ENCODE results near the gene SPRING1.
"Not testable (repeated sequence)": the region's sequence is repeated elsewhere in the genome, so short reads cannot be mapped to it uniquely, and the experiment has no call there.

SPRING1 gene

DNA sequence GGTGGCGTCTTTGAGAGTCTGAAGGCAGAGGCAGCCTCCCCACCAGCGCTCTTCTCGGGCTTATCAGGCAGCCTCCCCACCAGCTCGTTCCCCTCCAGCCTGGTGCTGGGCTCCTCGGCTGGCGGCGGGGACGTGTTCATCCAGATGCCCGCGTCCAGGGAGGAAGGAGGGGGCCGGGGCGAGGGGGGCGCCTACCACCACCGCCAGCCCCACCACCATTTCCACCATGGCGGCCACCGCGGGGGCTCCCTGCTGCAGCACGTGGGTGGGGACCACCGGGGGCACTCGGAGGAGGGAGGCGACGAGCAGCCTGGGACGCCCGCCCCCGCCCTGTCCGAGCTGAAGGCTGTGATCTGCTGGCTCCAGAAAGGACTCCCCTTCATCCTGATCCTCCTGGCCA lies 12.0 kb upstream of the SPRING1 start:
- no peaks in the 10 kb centered on the region for H3K4me1 Mint-ChIP-seq
- H3K27me3 Mint-ChIP-seq (ENCODE audit: low read depth), result no peaks in the 10 kb centered on the region
- H3K36me3 Mint-ChIP-seq (ENCODE audit: low read depth), result peaks cover 20% of the 10 kb centered on the region
- H3K27ac Mint-ChIP-seq, result no peak overlapping the region
- TF ChIP-seq, protein P1, sequence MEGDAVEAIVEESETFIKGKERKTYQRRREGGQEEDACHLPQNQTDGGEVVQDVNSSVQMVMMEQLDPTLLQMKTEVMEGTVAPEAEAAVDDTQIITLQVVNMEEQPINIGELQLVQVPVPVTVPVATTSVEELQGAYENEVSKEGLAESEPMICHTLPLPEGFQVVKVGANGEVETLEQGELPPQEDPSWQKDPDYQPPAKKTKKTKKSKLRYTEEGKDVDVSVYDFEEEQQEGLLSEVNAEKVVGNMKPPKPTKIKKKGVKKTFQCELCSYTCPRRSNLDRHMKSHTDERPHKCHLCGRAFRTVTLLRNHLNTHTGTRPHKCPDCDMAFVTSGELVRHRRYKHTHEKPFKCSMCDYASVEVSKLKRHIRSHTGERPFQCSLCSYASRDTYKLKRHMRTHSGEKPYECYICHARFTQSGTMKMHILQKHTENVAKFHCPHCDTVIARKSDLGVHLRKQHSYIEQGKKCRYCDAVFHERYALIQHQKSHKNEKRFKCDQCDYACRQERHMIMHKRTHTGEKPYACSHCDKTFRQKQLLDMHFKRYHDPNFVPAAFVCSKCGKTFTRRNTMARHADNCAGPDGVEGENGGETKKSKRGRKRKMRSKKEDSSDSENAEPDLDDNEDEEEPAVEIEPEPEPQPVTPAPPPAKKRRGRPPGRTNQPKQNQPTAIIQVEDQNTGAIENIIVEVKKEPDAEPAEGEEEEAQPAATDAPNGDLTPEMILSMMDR (IDR thresholded peaks at IDR 0.05; ENCODE audit: unreplicated experiment in 3 of 3), result no peak
- H3K9me3 Mint-ChIP-seq, result no peaks in the 10 kb centered on the region
- no peak overlapping the region for H3K4me3 Mint-ChIP-seq

DNA sequence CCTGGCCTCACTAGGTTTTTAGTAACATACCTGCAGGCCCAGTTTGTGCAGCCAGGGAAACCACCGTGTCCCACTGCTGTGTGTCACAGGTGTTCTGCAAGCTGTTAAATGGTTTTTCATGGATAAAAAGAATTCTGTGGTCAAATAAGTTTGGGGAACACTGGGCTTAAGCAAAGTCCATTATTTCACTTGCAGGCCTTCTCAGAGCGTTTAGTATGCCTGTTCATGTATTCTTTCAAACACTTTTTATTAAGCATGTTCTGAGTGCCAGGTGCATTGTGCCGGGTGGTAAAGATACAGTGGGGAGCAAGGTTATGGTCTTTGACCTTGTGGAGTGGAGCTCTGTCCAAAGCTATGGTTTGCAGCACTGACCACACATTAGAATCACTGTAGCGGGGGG lies 7.7 kb upstream of the SPRING1 start:
- Mint-ChIP-seq H3K27me3 (ENCODE audit: low read depth) (no peaks in the 10 kb centered on the region), H3K4me3 (no peak overlapping the region), H3K4me1 (no peaks in the 10 kb centered on the region), H3K9me3 (no peaks in the 10 kb centered on the region), H3K27ac (no peak overlapping the region), H3K36me3 (ENCODE audit: low read depth) (no peaks in the 10 kb centered on the region)
- TF ChIP-seq, protein P1 (IDR thresholded peaks at IDR 0.05; ENCODE audit: unreplicated experiment in 3 of 3), result no peak

DNA sequence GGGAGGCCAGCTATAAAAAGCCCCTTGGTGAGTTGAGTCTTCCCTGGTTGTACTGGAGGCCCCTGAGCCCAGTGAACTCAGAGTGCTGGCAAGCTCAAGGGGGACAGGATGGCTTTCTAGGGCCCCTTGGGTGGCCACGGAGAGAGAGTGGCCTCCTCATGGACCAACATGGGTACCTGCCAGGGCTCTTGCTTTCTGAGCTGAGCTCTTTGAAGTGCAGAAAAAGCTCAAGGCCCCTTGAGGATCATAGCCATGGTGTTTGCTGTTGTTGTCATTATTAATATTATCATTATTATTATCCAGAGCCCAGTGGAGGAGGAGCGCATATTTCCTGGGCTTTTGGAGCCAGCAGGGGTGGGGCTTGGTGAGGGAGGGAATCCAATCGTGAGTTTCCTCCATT lies 6.9 kb upstream of the SPRING1 start:
- no peaks in the 10 kb centered on the region for H3K27me3 Mint-ChIP-seq (ENCODE audit: low read depth)
- H3K4me1 Mint-ChIP-seq, result no peaks in the 10 kb centered on the region
- H3K4me3 Mint-ChIP-seq, result no peak overlapping the region
- H3K27ac Mint-ChIP-seq, result no peak overlapping the region
- no peaks in the 10 kb centered on the region for H3K36me3 Mint-ChIP-seq (ENCODE audit: low read depth)
- H3K9me3 Mint-ChIP-seq, result no peaks in the 10 kb centered on the region
- TF ChIP-seq, protein P1 (IDR thresholded peaks at IDR 0.05; ENCODE audit: unreplicated experiment in 3 of 3), result no peak

DNA sequence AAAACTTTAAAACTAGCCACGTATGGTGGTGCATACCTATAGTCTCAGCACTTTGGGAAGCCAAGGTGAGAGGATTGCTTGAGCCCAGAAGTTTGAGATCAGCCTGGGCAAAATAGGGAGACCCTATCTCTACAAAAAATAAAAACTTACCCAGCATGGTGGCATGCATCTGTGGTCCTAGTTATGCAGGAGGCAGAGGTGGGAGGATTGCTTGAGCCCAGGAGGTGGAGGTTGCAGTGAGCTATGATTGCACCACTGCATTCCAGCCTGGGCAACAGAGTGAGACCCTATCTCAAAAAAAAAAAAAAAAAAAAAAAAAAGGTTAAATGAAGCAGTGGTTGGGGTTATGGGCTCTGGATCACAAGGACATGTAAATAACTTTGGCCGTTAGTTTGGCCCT lies 4.9 kb upstream of the SPRING1 start:
- not testable (repeated sequence) for H3K36me3 Mint-ChIP-seq (ENCODE audit: low read depth); H3K4me1 Mint-ChIP-seq; H3K4me3 Mint-ChIP-seq; H3K27me3 Mint-ChIP-seq (ENCODE audit: low read depth); H3K9me3 Mint-ChIP-seq; H3K27ac Mint-ChIP-seq

DNA sequence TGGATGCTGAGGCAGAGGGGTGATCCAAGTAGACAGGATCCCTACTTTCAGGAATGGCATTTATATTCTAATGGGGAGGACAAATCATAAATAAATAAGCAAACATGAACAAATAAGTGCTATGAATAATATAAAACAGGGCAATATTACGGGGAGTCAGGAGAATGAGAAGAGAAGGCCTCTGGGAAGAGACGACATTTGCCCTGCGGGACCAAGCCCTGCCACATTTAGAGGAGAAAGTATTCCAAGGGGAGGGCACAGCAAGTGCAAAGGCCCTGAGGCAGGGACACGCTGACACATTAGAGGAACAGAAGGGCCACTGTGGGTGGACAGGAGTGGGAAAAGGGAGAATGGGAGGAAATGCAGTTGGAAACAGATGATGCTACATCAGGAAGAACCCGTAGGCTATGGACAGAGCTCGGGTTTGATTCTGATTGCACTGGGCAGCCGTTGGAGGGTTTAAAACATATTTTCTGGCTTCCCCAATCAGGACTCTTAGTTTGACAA lies 1.6 kb upstream of the SPRING1 start:
- H3K27ac Mint-ChIP-seq, result no peak overlapping the region
- TF ChIP-seq, protein P1 (IDR thresholded peaks at IDR 0.05; ENCODE audit: unreplicated experiment in 3 of 3), result no peak
- H3K9me3 Mint-ChIP-seq, result no peaks in the 10 kb centered on the region
- H3K4me3 Mint-ChIP-seq, result no peak overlapping the region
- H3K4me1 Mint-ChIP-seq, result peaks cover 23% of the 10 kb centered on the region
- H3K27me3 Mint-ChIP-seq (ENCODE audit: low read depth), result no peaks in the 10 kb centered on the region
- peaks cover 8% of the 10 kb centered on the region for H3K36me3 Mint-ChIP-seq (ENCODE audit: low read depth)

DNA sequence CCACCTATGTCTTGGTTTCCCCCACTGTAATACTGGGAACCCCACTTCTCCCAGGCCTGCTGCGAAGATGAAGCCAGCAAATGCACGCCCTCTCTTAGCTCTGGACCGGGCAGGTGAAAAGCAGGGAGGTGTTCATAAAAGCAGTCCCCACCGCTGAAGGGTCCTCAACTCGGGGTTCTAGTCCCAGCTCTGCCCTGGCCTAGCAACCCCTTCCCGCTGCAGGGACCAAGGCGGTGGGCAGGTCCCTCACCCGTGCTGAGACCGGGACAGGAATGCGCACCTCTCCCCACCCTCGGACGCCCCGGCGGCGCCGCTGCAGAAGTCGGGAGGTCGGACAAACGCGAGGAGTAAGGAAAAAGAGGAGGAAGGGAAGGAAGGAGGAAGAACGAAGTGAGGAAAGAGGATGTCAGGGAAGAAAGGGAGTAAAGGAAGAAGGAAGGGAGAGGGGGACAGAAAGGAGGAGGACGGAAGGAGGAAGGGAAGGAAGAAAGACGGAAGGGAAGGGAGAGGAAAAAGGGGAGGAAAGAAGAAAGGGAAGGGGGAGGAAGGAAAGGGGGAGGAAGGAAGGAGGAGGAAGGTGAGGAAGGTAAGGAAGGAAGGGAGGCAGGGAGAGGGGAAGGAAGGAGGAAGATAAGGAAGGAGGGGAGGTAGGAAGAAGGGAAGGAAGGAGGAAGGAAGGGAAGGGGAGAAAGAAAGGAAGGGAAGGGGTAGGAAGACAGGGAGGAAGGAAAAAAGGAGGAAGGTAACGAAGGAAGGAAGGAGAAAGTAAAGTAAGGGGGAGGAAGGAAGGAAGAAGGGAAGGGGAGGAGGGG lies 701 bp downstream of the SPRING1 start:
- TF ChIP-seq, protein P1 (IDR thresholded peaks at IDR 0.05; ENCODE audit: unreplicated experiment in 3 of 3), result no peak
- Mint-ChIP-seq H3K9me3 (no peaks in the 10 kb centered on the region), H3K36me3 (ENCODE audit: low read depth) (peaks cover 21% of the 10 kb centered on the region), H3K4me3 (peak overlapping the region; percentile 95 to 99 (median 96)), H3K27ac (peak overlapping the region in 2 of 3 experiments; percentile 30 to 33), H3K4me1 (peaks cover 25% of the 10 kb centered on the region), H3K27me3 (ENCODE audit: low read depth) (no peaks in the 10 kb centered on the region)
